Mammary epithelial cell (primary cell): Measurements from ENCODE around the gene ITGA5.

Source experiments
- CTCF ChIP-seq, 2 donors: IDR thresholded peaks in 1 of 2; conservative IDR thresholded peaks in 1 of 2; 2 replicates each; pipeline ENCODE4 v1.5.1; 2011 to 2012; ENCODE audit warnings: inconsistent platforms in 2 of 2, low read length in 2 of 2, mild to moderate bottlenecking in 2 of 2, control low read depth in 1 of 2, low read depth in 1 of 2; ENCODE audit not compliant: insufficient read depth in 1 of 2; ENCODE audit errors: extremely low read depth in 1 of 2
- EZH2 ChIP-seq: IDR thresholded peaks from 2 replicates; pipeline ENCODE4 v1.6.1; 2012; ENCODE audit warnings: low read length, inconsistent platforms, borderline replicate concordance

DNA sequence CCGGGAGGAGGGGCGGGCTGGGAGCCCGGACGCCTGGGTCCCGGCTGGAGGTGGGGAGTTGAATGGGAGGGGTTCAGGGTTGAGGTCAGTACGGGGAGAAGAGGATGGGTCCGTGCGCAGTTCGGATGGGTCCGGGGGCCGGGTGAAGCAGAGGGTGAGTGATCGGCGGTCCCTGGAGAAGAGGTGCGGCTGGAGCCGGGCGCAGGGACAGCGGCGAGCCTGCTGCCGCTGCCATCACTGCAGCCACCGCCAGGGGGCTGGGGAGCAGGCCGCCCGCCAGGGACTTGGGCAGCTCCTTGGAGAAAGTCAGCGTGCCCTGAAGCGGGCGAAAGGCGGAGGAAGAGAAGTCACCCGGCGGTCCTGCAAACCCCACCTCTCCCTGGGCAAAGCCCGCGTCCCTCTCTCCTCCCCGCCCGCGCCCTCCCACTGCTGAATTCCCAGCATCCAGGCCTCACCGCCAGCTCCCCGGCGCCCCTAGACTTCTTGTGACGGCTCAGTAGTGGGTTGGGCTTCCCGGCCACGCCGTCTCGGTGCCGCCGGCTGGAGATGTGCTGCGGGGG lies 48.8 kb downstream of the ITGA5 start:
- TF ChIP-seq CTCF (conservative IDR thresholded peaks at IDR 0.05 in 1 of 2, IDR thresholded peaks at IDR 0.05 in 1 of 2; ENCODE audit: extremely low read depth in 1 of 2, insufficient read depth in 1 of 2, low read depth in 1 of 2, low read length in 2 of 2) (peak; percentile 71 to 93), EZH2 (no peak)
